Measurements from ENCODE around the gene MAMDC2. TPM values are rescaled to one million over a fixed set of nuclear protein-coding genes. Genes with fewer than 3 reads are reported as not detected.

The MAMDC2 gene
- total and polyA plus RNA-seq, 2 of the 8 experiments (the other 6 are each of a cell fraction or from before 2014, with no cell fraction given), result 6.1 to 15.4 TPM

- no peak overlapping the region for H2AFZ ChIP-seq (ENCODE audit: low read length)
- no peaks in the 10 kb centered on the region for H3K4me1 ChIP-seq (replicated peaks in 1 of 4; ENCODE audit: control insufficient read depth in 3 of 4, insufficient read depth in 4 of 4, low read length in 3 of 4)
- H2BK5ac ChIP-seq (ENCODE audit: low read depth, low read length), result no peak overlapping the region
- H4K5ac ChIP-seq (ENCODE audit: insufficient read length, low read depth, low read length), result no peak overlapping the region
- H3K27me3 ChIP-seq (replicated peaks in 1 of 4; ENCODE audit: control insufficient read depth in 3 of 4, extremely low read depth in 1 of 4, insufficient read depth in 3 of 4, low read length in 3 of 4), result no peaks in the 10 kb centered on the region
- no peak for DNase-seq (ENCODE audit: low read depth in 1 of 2, low spot score in 2 of 2)
- H2BK15ac ChIP-seq (ENCODE audit: low read length), result no peak overlapping the region
- no peak overlapping the region for H3K4me2 ChIP-seq (ENCODE audit: insufficient read depth in 1 of 2, low read depth in 2 of 2, low read length in 2 of 2)
- no peaks in the 10 kb centered on the region for H3K79me1 ChIP-seq (ENCODE audit: low read depth, low read length)
- ChIA-PET POLR2A (ENCODE audit: partially characterized antibody) (no interaction called here), CTCF (ENCODE audit: partially characterized antibody) (interaction anchor here (1.0 to 6.3 kb wide), 3 partner anchors 14 to 163 kb away, joined by 4 to 32 read pairs (median 11); no protein-coding TSS in a partner anchor)
- H3K56ac ChIP-seq (replicated peaks; ENCODE audit: insufficient read length, low read depth, low read length), result no peak overlapping the region
- no peak overlapping the region for H2BK120ac ChIP-seq (replicated peaks; ENCODE audit: low read depth, low read length)
- H3K14ac ChIP-seq (ENCODE audit: insufficient read length), result no peak overlapping the region
- 100% methylated on average over 1 of the region's 1 CpG; no CpG with 5 or more reads in 1 of the 2 experiments for WGBS, 2 experiments (ENCODE audit: extremely low coverage in 1 of 2, insufficient coverage in 1 of 2, insufficient read length in 1 of 2, insufficient replicate concordance in 2 of 2, low coverage in 1 of 2, low lambda C conversion rate in 2 of 2, missing lambda C conversion rate in 1 of 2)
- TF ChIP-seq RAD21 (IDR thresholded peaks at IDR 0.05 in 1 of 2, conservative IDR thresholded peaks at IDR 0.05 in 1 of 2; ENCODE audit: low read depth in 2 of 2, low read length in 2 of 2) (no peak), SAP30 (IDR thresholded peaks at IDR 0.05; ENCODE audit: insufficient read depth, insufficient replicate concordance, low read length) (no peak), CTCF (IDR thresholded peaks at IDR 0.05; ENCODE audit: control extremely low read depth in 1 of 3, insufficient read depth in 1 of 3, low read depth in 1 of 3, low read length in 3 of 3) (no peak), JUND (IDR thresholded peaks at IDR 0.05; ENCODE audit: low read length) (no peak), SP4 (IDR thresholded peaks at IDR 0.05; ENCODE audit: low read length) (no peak), CHD2 (IDR thresholded peaks at IDR 0.05; ENCODE audit: low read length) (no peak)
- H4K8ac ChIP-seq (ENCODE audit: extremely low read depth, insufficient read depth, low read length), result no peak overlapping the region
- H3K9me3 ChIP-seq (ENCODE audit: insufficient read depth in 2 of 2, low read depth in 1 of 2, low read length in 1 of 2), result no peaks in the 10 kb centered on the region
- no peak overlapping the region for H3K18ac ChIP-seq (ENCODE audit: extremely low read depth, low read length)
- no peaks in the 10 kb centered on the region; a peak in 1 of 8 replicates for H3K36me3 ChIP-seq (ENCODE audit: control insufficient read depth in 2 of 4, insufficient read depth in 4 of 4, low read length in 3 of 4)
- H2BK12ac ChIP-seq (ENCODE audit: low read depth, low read length), result no peak overlapping the region
- H4K20me1 ChIP-seq (replicated peaks in 1 of 2; ENCODE audit: control insufficient read depth in 1 of 2, insufficient read depth in 2 of 2, low read length in 2 of 2), result no peaks in the 10 kb centered on the region
- no peak overlapping the region for H2AK5ac ChIP-seq (ENCODE audit: low read depth, low read length)
- no peak overlapping the region for H4K91ac ChIP-seq (replicated peaks; ENCODE audit: insufficient read length, low read length)
- no peak overlapping the region for H2BK20ac ChIP-seq (ENCODE audit: low read length)
- H3K4me3 ChIP-seq (ENCODE audit: extremely low read depth in 1 of 4, insufficient read depth in 2 of 4, low read depth in 3 of 4, low read length in 4 of 4), result no peak overlapping the region
- H3K23ac ChIP-seq (ENCODE audit: insufficient read length), result no peak overlapping the region
- H3K79me2 ChIP-seq (ENCODE audit: control insufficient read depth in 1 of 2, insufficient read depth in 2 of 2, low read length in 2 of 2), result no peaks in the 10 kb centered on the region
- H3K9ac ChIP-seq (replicated peaks in 1 of 4; ENCODE audit: extremely low read depth in 1 of 4, low read depth in 3 of 4, low read length in 3 of 4), result no peak overlapping the region
- no peak overlapping the region for H3K27ac ChIP-seq (ENCODE audit: low read depth, low read length)
- no peak for FAIRE-seq
- H3K4ac ChIP-seq (replicated peaks; ENCODE audit: insufficient read length, low read depth, low read length), result no peak overlapping the region
- H3K23me2 ChIP-seq (ENCODE audit: low read depth, low read length), result no peaks in the 10 kb centered on the region
Measured at GRCh38 chr9:70134360-70134759, 90.7 kb downstream of the MAMDC2 start.

Data from H1 (cell line).